NCI-H1417 treated with DMSO at 0.1 percent for 48 hours (cell line): ENCODE data around the gene DPM2.

Source experiments
- DNase-seq: peaks from one replicate; lab custom pipeline; 2025; lab: John Stamatoyannopoulos, UW

DPM2 gene

GRCh38 chr9:127973169-127974000, 35.7 kb upstream of the DPM2 start:
- no peak for DNase-seq

- DNase-seq, result no peak
Observed at GRCh38 chr9:127972236-127972871, 34.7 kb upstream of the DPM2 start.

GRCh38 chr9:127971357-127972235, 33.9 kb upstream of the DPM2 start:
- no peak for DNase-seq

GRCh38 chr9:127970401-127971313, 33.0 kb upstream of the DPM2 start:
- peak; percentile 76 for DNase-seq

GRCh38 chr9:127968700-127969383, 31.2 kb upstream of the DPM2 start:
- DNase-seq, result no peak

GRCh38 chr9:127968042-127968441, 30.4 kb upstream of the DPM2 start:
- no peak for DNase-seq

GRCh38 chr9:127967151-127967809, 29.6 kb upstream of the DPM2 start:
- no peak for DNase-seq

GRCh38 chr9:127966416-127967150, 28.9 kb upstream of the DPM2 start:
- DNase-seq, result no peak

GRCh38 chr9:127965953-127966352, 28.3 kb upstream of the DPM2 start:
- DNase-seq, result no peak

GRCh38 chr9:127963359-127964064, 25.9 kb upstream of the DPM2 start:
- DNase-seq, result no peak

- DNase-seq, result no peak
Observed at GRCh38 chr9:127963041-127963358, 25.3 kb upstream of the DPM2 start.

- no peak for DNase-seq
Observed at GRCh38 chr9:127962278-127962677, 24.6 kb upstream of the DPM2 start.

- no peak for DNase-seq
Observed at GRCh38 chr9:127961613-127962155, 24.0 kb upstream of the DPM2 start.

- no peak for DNase-seq
Observed at GRCh38 chr9:127961155-127961490, 23.5 kb upstream of the DPM2 start.

GRCh38 chr9:127960410-127961154, 22.9 kb upstream of the DPM2 start:
- no peak for DNase-seq

GRCh38 chr9:127959841-127960409, 22.3 kb upstream of the DPM2 start:
- no peak for DNase-seq

GRCh38 chr9:127959398-127959797, 21.7 kb upstream of the DPM2 start:
- no peak for DNase-seq

- DNase-seq, result no peak
Observed at GRCh38 chr9:127958728-127959127, 21.1 kb upstream of the DPM2 start.
